ENCODE data around the gene MZT1.
"Not testable (repeated sequence)": the region's sequence is repeated elsewhere in the genome, so short reads cannot be mapped to it uniquely, and the experiment has no call there.

The MZT1 gene

GRCh38 chr13:72727417-72728289 is at the start of gene MZT1, which contains the start of gene BORA:
MZT1 (minus strand) TSS chr13:72727629; CDS start chr13:72727602, 27 bp downstream.
BORA (plus strand) TSS chr13:72727923; CDS start chr13:72728941, 1,018 bp downstream.
- FAIRE-seq = peak; percentile 100

DNA sequence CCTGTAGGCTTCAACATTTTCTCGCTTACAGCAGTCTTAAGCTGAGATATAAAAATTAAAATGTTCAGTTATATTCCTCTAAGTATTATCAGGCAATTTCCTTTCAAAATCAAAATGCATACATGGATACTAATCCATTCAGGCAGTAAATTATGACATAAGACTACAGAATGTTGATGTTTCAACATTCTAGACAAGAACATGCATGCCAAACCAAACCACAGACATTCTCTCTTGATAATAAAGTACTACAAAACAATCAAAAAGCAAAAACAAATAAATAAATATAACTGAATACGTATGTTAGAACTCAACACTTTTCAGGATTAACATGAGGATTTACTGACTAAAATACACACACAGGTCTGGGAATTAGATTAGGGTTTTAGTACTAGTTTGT is 46.6 kb upstream of the MZT1 start:
- no peak for DNase-seq (ENCODE audit: extremely low spot score, insufficient read length, low read depth)
- no peak for FAIRE-seq

More at GRCh38 chr13:72727417-72728289, at the start of gene MZT1, which contains the start of gene BORA:
- DNase-seq (ENCODE audit: extremely low spot score, insufficient read length, low read depth) = peak; percentile 80

GRCh38 chr13:72763411-72763810 is 36.0 kb upstream of the MZT1 start:
- DNase-seq (ENCODE audit: extremely low spot score, insufficient read length, low read depth) (no peak), FAIRE-seq (no peak)

DNA sequence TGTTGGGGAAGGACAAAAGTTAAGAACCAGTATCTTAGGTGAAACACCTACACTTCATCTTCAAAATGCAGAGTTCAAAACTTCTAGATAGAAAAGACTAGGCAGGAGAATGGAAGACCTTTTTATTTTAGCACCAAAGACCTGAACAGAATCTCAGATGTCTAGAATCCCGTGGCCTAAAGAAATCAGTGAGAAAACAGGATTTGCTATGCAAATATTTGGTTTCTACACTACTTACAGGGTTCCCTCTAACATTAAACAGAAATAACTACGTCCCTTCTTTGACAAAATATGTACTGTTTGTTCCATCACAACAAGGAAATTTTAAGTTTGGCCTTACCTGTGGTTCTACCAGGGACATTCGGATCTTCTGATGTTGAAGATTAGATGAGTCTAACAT is 32.8 kb upstream of the MZT1 start:
- FAIRE-seq = no peak
- no peak for DNase-seq (ENCODE audit: extremely low spot score, insufficient read length, low read depth)

- DNase-seq (ENCODE audit: extremely low spot score, insufficient read length, low read depth) = no peak
- no peak for FAIRE-seq
Observed at GRCh38 chr13:72757792-72758535, 30.5 kb upstream of the MZT1 start.

DNA sequence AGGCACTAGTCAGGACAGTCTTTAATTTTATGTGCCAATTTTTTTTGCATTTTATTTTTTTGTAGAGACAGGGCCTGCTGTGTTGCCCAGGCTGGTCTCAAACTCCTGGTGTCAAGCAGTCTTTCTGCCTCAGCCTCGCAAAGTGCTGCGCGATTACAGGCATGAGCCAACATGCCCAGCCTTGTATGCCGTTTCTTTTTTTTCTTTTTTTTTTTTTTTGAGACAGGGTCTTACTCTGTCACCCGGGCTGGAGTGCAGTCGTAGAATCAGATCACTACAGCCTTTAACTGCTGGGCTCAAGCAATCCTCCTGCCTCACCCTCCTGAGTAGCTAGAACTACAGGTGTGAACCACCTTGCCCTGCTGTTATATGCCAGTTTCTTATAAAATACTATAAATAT is 26.7 kb upstream of the MZT1 start:
- DNase-seq (ENCODE audit: extremely low spot score, insufficient read length, low read depth) (no peak), FAIRE-seq (no peak)

DNA sequence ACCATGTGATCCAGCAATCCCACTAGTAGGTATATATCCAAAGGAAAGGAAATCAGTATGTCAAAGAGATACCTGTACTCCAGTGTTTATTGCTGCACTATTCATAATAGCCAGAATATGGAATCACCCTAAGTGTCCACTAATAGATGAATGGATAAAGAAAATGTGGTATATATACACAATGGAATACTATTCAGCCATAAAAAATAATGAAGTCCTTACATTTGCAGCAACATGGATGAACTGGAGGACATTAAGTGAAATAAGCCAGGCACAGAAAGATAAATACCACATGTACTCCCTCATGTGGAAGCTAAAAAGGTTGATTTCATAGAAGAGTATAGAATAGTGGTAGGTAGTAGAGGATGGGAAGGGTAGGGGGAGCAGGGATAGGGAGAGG is 23.8 kb upstream of the MZT1 start:
- DNase-seq (ENCODE audit: extremely low spot score, insufficient read length, low read depth) (no peak), FAIRE-seq (peak; percentile 24)

DNA sequence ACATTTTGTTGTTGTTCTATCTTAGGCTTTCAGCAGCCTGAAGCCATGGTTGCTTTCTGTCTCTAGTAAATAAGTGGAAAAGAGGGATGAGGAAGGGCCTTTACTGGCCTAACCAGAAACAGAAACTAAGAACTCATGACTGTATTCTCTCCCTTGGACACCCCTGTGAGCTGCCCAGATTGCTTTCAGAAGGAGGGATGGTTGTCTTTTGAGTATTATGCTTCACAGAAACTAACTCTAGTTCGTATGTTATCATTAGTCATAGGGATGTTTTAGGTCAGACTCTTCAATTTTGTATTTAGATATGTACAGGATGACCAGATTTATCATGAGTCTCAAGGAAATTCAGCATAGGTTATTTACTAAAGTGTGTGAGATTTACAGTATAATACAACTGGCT is 17.8 kb upstream of the MZT1 start:
- FAIRE-seq = no peak

GRCh38 chr13:72740015-72740414 is 12.6 kb upstream of the MZT1 start:
- no peak for DNase-seq (ENCODE audit: extremely low spot score, insufficient read length, low read depth)
- no peak for FAIRE-seq

More for the DNA sequence above, 17.8 kb upstream of the MZT1 start:
- no peak for DNase-seq (ENCODE audit: extremely low spot score, insufficient read length, low read depth)

GRCh38 chr13:72737033-72737432 is 9.6 kb upstream of the MZT1 start:
- FAIRE-seq = peak; percentile 53
- no peak for DNase-seq (ENCODE audit: extremely low spot score, insufficient read length, low read depth)

DNA sequence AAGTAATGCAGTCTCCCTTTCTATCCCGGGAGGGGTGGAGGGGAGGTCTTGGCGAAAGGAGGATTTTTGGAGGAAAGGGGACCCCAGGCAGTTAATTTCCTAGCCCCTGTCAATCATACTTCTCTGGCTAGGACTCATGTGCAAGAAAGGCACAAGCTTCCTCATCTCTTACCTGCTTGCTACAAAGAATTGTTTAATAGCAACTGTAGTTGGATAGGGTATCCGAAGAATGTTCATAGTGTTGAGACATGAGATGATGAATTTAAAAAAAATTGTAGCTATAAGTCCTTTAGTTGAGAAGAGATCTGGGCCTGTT is 819 bp upstream of the MZT1 start:
- FAIRE-seq = no peak
- DNase-seq (ENCODE audit: extremely low spot score, insufficient read length, low read depth) = no peak

GRCh38 chr13:72726726-72727416 is 558 bp downstream of the MZT1 start:
- FAIRE-seq (peak; percentile 24), DNase-seq (ENCODE audit: extremely low spot score, insufficient read length, low read depth) (no peak)

GRCh38 chr13:72726185-72726584 is 1.2 kb downstream of the MZT1 start:
- not testable (repeated sequence) for DNase-seq (ENCODE audit: extremely low spot score, insufficient read length, low read depth)
- FAIRE-seq = peak; percentile 45

GRCh38 chr13:72716776-72717175 is 10.7 kb downstream of the MZT1 start:
- no peak for DNase-seq (ENCODE audit: extremely low spot score, insufficient read length, low read depth)

GRCh38 chr13:72700509-72700908 is 26.9 kb downstream of the MZT1 start:
- DNase-seq (ENCODE audit: extremely low spot score, insufficient read length, low read depth) = no peak
- no peak for FAIRE-seq

More at GRCh38 chr13:72716776-72717175, 10.7 kb downstream of the MZT1 start:
- FAIRE-seq = no peak

DNA sequence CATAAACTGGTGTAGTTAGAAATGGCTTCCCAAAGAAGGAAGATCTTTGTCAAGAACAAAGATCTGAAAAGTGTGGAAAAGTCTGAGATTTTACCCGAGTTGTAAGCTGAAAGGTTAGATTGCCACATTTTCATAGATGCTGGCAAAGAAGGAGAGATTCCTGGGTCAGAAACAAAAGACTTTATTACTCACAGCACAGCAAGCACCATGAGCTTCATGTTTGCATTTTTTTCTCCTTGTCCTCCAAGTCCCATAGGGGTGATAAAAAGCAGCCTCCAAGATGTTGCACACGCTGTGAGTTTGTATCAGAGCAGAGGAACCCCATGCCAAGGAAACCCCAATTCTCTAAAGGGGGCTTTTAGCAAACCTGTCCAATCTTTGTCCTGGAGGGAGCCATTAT is 29.3 kb downstream of the MZT1 start:
- DNase-seq (ENCODE audit: extremely low spot score, insufficient read length, low read depth) (no peak), FAIRE-seq (no peak)

GRCh38 chr13:72696579-72696978 is 30.9 kb downstream of the MZT1 start:
- no peak for FAIRE-seq

GRCh38 chr13:72694314-72694713 is 33.1 kb downstream of the MZT1 start:
- FAIRE-seq = no peak
- no peak for DNase-seq (ENCODE audit: extremely low spot score, insufficient read length, low read depth)

More at GRCh38 chr13:72696579-72696978, 30.9 kb downstream of the MZT1 start:
- DNase-seq (ENCODE audit: extremely low spot score, insufficient read length, low read depth) = no peak

DNA sequence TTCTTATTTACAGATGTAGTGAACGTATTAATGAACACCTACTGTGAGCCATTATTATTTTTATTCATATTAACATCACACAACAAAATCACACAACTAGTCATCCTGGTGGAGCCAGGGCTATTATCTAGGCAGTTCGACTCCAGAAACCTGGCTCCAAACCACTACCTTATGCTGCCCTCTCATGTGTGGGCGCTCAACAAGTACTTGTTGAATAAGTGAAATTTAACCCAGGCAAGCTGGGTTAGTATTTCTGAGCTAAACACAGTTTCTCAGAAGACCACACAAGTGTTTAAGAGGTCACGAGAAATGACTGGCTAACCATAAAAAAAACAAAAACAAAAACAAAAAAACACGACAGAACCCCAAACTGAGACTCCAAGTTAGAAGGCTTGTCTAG is 33.6 kb downstream of the MZT1 start:
- FAIRE-seq (no peak), DNase-seq (ENCODE audit: extremely low spot score, insufficient read length, low read depth) (no peak)

DNA sequence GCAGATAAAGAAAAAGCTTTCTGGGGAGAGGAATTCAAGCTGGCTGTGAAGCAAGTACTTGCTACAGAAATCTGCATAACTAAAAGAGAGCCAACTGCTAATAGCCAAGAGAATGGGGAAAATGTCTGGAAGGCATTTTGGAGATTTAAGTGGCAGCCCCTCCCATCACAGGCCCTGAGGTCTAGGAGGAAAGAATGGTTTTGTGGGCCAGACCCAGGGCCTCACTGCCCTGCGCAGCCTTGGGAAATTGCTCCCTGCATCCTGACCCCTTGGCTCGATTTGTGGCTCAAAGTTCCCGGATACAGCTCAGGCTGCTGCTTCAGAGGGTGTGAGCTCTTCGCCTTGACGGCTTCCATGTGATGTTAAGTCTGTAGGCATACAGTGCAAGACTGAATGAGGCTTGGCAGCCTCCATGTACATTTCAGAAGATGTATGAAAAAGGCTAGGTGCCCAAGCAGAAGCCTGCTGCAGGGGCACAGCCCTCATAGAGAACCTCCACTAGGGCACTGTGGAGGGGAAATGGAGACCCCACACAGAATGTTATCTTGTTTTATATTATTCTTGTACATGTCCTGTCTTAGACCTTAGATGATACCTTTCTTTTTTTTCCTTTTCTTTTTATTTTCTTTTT is 34.4 kb downstream of the MZT1 start:
- no peak for DNase-seq (ENCODE audit: extremely low spot score, insufficient read length, low read depth)
- FAIRE-seq = no peak

Measured in GM18507 (cell line).